NT2/D1 (cell line): ENCODE measurements around the gene AP1S1.
A peak's percentile ranks its signal among the peaks of the same experiment; 100 is the strongest.
"Not testable (repeated sequence)": the region's sequence is repeated elsewhere in the genome, so short reads cannot be mapped to it uniquely, and the experiment has no call there.

Experiments used
- DNase-seq: peaks from one replicate; pipeline ENCODE4 v3.0.0-alpha.2; 2011; ENCODE audit warnings: low read depth, low spot score
- H3K27me3 ChIP-seq: 2 replicates; pipeline ENCODE4 v1.6.0; 2011; ENCODE audit warnings: mild to moderate bottlenecking; ENCODE audit not compliant: insufficient read length, insufficient read depth
- H3K36me3 ChIP-seq: 2 replicates; pipeline ENCODE4 v1.6.1; 2011; ENCODE audit warnings: mild to moderate bottlenecking, low read length, mixed read lengths; ENCODE audit not compliant: insufficient read depth, insufficient read length
- H3K4me1 ChIP-seq: 2 replicates; pipeline ENCODE4 v1.5.1; 2011; ENCODE audit not compliant: insufficient read depth, insufficient read length
- H3K4me3 ChIP-seq: 2 replicates; pipeline ENCODE4 v1.5.1; 2011; ENCODE audit warnings: low read depth; ENCODE audit not compliant: insufficient read length
- H3K9ac ChIP-seq: 2 replicates; pipeline ENCODE4 v1.6.0; 2011; ENCODE audit warnings: low read depth; ENCODE audit not compliant: insufficient read length
- H3K9me3 ChIP-seq: 2 replicates; pipeline ENCODE4 v1.5.1; 2011; ENCODE audit warnings: mild to moderate bottlenecking, low read length; ENCODE audit not compliant: insufficient read depth
- SUZ12 ChIP-seq: IDR thresholded peaks from 2 replicates; pipeline ENCODE4 v1.6.1; 2011; ENCODE audit not compliant: insufficient read length, insufficient read depth; ENCODE audit errors: extremely low read depth
- YY1 ChIP-seq: IDR thresholded peaks from 2 replicates; pipeline ENCODE4 v1.6.1; 2011; ENCODE audit not compliant: insufficient read length, insufficient read depth
- ZNF274 ChIP-seq: IDR thresholded peaks from 2 replicates; pipeline ENCODE4 v1.6.1; 2011; ENCODE audit warnings: mild to moderate bottlenecking, low read depth, low read length

Gene AP1S1

DNA sequence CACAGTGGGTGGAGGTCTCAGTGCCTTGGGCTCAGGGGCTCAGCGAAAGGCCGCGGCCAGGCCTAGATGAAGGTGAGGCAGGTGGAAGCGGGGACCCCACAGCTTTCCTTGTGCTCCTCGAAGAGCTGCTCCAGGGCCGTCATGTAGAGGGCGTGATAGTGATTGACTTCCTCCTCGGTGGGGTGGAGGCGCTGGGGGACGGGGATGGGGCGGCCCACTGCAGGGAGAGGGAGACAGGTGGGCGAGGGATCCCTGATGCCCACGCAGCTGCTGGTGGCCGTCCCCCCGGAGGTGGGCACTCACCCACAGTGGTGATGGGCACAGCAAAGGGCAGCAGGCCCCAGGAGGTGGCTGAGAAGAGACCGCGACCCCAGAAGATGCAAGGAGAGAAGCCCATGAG is 41.6 kb downstream of the AP1S1 start:
- Histone ChIP-seq H3K4me1 (peaks cover 2% of the 10 kb centered on the region), H3K9ac (no peak overlapping the region), H3K4me3 (no peak overlapping the region), H3K36me3 (no peaks in the 10 kb centered on the region), H3K9me3 (no peaks in the 10 kb centered on the region), H3K27me3 (no peaks in the 10 kb centered on the region)
- no peak for DNase-seq
- no peak for TF ChIP-seq ZNF274
- TF ChIP-seq SUZ12, result no peak
- TF ChIP-seq YY1, result no peak

DNA sequence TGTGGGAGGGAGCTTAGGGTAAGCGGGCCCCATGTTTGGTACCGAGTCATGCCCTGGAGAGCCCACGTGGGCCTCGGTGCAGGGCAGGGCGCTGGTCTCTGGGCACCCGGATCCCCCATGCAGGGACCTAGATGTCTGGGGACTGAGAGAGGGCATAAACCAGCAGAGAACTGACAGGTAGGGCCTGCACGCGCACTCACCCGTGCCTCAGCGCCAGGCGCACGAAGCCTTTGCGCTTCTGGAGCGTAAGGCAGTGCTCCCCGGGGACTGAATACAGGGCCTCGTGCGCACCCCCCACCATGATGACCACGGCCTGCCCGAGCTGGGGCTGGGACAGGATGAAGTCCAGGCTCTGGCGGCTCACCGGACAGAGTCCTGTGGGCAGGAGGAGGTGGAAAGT is 43.7 kb downstream of the AP1S1 start:
- TF ChIP-seq SUZ12, result no peak
- TF ChIP-seq YY1, result no peak
- TF ChIP-seq ZNF274, result no peak
- Histone ChIP-seq H3K27me3 (no peaks in the 10 kb centered on the region), H3K4me3 (no peak overlapping the region), H3K4me1 (peaks cover 2% of the 10 kb centered on the region), H3K9ac (no peak overlapping the region), H3K36me3 (no peaks in the 10 kb centered on the region), H3K9me3 (no peaks in the 10 kb centered on the region)
- no peak for DNase-seq

DNA sequence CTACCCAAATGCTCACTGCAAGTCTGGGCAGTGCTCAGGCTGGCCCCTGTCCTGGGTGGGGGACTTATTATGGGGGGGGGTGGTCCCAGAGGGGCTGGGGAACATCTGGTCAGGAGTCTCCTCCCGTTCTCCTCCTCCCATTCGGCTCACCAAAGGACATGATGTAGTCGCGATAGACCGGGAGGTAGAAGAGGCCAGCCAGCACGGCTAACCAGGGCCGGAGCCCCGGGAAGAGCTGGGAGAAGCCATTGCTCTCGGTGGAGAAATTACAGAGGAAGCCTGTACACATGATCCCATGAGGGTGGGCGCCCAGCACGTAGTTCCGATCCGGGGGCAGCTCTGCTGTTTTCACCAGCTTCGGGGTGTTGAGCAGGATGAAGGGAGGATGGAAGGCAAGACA is 44.2 kb downstream of the AP1S1 start:
- Histone ChIP-seq H3K4me3 (no peak overlapping the region), H3K9ac (no peak overlapping the region), H3K9me3 (no peaks in the 10 kb centered on the region), H3K4me1 (peaks cover 2% of the 10 kb centered on the region), H3K36me3 (no peaks in the 10 kb centered on the region), H3K27me3 (no peaks in the 10 kb centered on the region)
- TF ChIP-seq YY1 (no peak), SUZ12 (no peak), ZNF274 (no peak)
- no peak for DNase-seq

DNA sequence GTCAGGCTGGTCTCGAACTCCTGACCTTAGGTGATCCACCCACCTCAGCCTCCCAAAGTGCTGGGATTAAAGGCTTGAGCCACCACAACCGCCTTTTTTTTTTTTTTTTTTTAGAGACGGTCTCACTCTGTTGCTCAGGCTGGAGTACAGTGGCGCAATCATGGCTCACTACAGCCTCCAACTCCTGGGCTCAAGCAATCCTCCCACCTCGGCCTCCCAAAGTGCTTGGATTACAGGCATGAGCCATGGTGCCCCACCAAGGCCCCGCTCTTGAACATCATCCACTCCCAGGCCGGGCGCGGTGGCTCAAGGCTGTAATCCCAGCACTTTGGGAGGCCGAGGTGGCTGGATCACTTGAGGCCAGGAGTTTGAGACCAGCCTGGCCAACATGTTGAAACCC is 45.2 kb downstream of the AP1S1 start:
- H3K9ac ChIP-seq, H3K4me3 ChIP-seq, DNase-seq, H3K9me3 ChIP-seq, H3K4me1 ChIP-seq, H3K36me3 ChIP-seq, H3K27me3 ChIP-seq: not testable (repeated sequence)

DNA sequence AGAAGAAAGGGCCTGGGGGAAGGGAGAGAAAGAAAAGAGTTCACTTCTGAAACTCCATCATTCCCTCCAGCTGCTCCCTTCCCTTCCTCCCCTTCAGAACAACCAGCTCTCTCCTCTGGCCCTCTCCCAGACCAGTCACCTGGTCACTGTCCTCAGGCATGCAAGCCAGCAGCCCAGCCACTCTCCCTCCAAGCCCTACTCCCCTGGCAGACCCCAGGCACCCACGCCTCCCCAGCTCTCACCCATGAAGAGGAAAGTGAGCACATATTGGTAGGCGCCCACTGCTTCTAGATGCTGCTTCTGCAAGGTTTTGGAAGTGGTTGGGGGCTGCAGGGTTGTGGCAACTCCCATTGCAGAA is 46.2 kb downstream of the AP1S1 start:
- peak overlapping the region; percentile 45 for H3K9ac ChIP-seq
- no peak for DNase-seq
- no peaks in the 10 kb centered on the region for H3K27me3 ChIP-seq
- H3K4me3 ChIP-seq, result no peak overlapping the region
- no peaks in the 10 kb centered on the region for H3K36me3 ChIP-seq
- H3K9me3 ChIP-seq, result no peaks in the 10 kb centered on the region
- peaks cover 2% of the 10 kb centered on the region for H3K4me1 ChIP-seq
- TF ChIP-seq ZNF274 (no peak), SUZ12 (no peak), YY1 (no peak)

DNA sequence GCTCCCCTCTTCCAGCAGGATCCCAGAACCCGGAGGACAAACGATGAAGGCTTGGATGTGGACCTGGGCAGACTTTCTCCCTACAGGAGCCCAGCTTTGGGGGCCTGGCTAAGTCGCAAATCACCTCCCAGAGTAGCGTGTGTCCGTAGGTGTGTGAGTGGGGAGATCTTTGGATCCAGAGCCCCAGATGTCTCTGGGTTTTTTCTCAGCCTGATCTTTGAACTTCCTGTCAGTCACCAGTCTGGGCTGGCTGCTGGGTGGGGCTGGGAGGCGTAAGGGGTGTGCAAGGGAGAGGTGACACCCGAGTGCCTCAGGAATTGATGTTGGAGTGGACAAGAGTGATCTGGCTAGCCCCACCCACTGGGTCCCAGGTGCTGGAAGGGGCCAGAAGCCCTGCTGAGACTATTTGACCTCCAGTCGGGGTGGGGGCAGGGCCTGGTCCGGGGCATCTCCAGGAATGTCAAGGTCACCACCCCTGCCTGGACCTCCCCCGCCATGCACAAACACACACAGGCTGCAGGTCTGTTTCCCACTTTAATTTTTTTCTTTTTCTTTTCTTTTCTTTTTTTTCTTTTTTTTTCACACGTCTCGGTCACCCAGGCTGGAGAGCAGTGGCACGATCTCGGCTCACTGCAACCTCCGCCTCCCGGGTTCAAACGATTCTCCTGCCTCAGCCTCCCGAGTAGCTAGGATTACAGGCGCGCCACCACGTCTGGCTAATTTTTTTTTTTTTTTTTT is 46.8 kb downstream of the AP1S1 start, which contains the start of gene MOGAT3:
Gene MOGAT3, minus strand, starts transcription at position 175 of the 738 bp plus-strand sequence. CDS start 182 bp downstream, outside the sequence.
- TF ChIP-seq SUZ12, result no peak
- TF ChIP-seq YY1, result no peak
- TF ChIP-seq ZNF274, result no peak
- H3K4me1 ChIP-seq, result peaks cover 2% of the 10 kb centered on the region
- no peak within 1 kb of the TSS for H3K4me3 ChIP-seq
- no peak for DNase-seq
- H3K36me3 ChIP-seq, result peaks cover 4% of the 10 kb centered on the region
- no peaks in the 10 kb centered on the region for H3K9me3 ChIP-seq
- H3K9ac ChIP-seq, result peak within 1 kb of the TSS; percentile 45
- H3K27me3 ChIP-seq, result no peaks in the 10 kb centered on the region

DNA sequence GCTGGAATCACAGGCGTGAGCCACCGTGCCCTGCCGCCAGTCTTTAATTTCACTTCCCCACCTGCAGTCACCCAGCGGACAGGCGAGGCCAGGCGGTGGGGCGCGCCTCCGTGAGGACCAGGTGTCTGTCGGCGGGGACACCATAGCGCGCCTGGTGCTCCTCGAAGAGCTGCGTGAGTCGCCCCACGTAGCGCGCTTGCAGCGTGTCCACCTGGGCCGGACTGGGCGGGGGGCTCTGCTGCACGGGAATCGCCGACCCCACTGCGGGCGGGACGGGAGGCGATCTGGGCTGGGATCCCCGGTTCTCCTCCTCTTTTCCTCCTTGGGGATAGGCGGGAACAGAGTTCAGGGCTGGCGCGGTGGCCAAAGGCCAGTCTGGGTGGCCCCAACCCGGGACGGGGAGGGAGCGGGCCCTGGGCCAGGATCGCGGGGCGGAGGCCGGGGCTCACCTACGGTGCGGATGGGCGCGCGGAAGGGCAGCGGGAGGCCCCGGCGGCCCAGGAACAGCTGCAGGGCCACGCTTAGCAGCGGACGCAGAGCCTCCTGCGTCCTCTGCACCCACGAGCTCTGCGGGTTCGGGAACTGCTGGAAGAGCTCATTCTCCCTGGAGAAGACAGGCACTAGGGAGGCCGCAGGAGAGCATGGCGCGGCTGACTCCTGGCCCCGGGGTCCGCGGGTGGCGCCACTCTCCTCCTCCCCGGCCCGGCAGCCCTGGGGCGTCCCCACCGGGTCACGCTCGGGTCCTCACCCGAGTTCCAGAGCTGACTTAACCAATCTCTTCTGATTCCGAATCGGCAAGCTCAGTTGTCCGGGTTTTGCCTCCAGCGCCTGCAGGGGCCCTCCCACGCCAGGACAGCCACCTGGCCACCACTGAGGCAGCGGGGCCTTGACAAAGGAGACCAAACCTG is 47.7 kb downstream of the AP1S1 start:
- no peak for TF ChIP-seq ZNF274
- no peak for TF ChIP-seq SUZ12
- TF ChIP-seq YY1, result no peak
- peaks cover 10% of the 10 kb centered on the region for H3K36me3 ChIP-seq
- H3K4me1 ChIP-seq, result peaks cover 2% of the 10 kb centered on the region
- no peaks in the 10 kb centered on the region for H3K9me3 ChIP-seq
- no peak overlapping the region for H3K4me3 ChIP-seq
- DNase-seq, result no peak
- H3K27me3 ChIP-seq, result no peaks in the 10 kb centered on the region
- H3K9ac ChIP-seq, result no peak overlapping the region
